AG10803 (cell line): Measurements from ENCODE around the gene GH2.

Source experiments
- DNase-seq: peaks from one replicate; pipeline ENCODE4 v3.0.0; 2010; ENCODE audit warnings: low read depth
- H3K4me3 ChIP-seq: 2 replicates; pipeline ENCODE4 v1.5.1; 2011; ENCODE audit warnings: mild to moderate bottlenecking, low read length, control low read depth
- CTCF ChIP-seq: conservative IDR thresholded peaks from 2 replicates; pipeline ENCODE4 v1.5.1; 2011; ENCODE audit warnings: mild to moderate bottlenecking, low read length, control low read depth, inconsistent platforms

The GH2 gene

GRCh38 chr17:63835167-63835720, 46.5 kb downstream of the GH2 start:
- no peak overlapping the region for H3K4me3 ChIP-seq
- no peak for TF ChIP-seq CTCF
- no peak for DNase-seq

- peak; percentile 67 for TF ChIP-seq CTCF
- no peak overlapping the region for H3K4me3 ChIP-seq
- peak; percentile 81 for DNase-seq
Measured at GRCh38 chr17:63834431-63835166, 47.1 kb downstream of the GH2 start.

GRCh38 chr17:63833741-63834373, 47.9 kb downstream of the GH2 start:
- no peak for TF ChIP-seq CTCF
- DNase-seq, result no peak
- H3K4me3 ChIP-seq, result no peak overlapping the region

GRCh38 chr17:63833026-63833740, 48.6 kb downstream of the GH2 start:
- no peak for DNase-seq
- no peak for TF ChIP-seq CTCF
- H3K4me3 ChIP-seq, result no peak overlapping the region

- TF ChIP-seq CTCF, result 0 out of 2 replicates have a peak, but pooled peaks have one; percentile 3
- no peak for DNase-seq
- H3K4me3 ChIP-seq, result no peak overlapping the region
Measured at GRCh38 chr17:63832455-63832854, 49.3 kb downstream of the GH2 start.

- DNase-seq, result no peak
- H3K4me3 ChIP-seq, result no peak overlapping the region
- no peak for TF ChIP-seq CTCF
Measured at GRCh38 chr17:63832014-63832413, 49.7 kb downstream of the GH2 start.
